HepG2 (cell line): Measurements from ENCODE around the gene TTYH2. TPM values are rescaled to one million over a fixed set of nuclear protein-coding genes. Genes with fewer than 3 reads are reported as not detected.

Experiments
- ATAC-seq: fragments of 200-7000 bp; cut with Tn5 transposase; 3 replicates; pipeline ENCODE4 v1.9.1; 2020; ENCODE audit warnings: mild to moderate bottlenecking, moderate library complexity
- BruUV-seq: library from RNA; stranded (reverse); fragments of 400-500 nt; replicated peaks from 2 replicates; lab custom pipeline; 2021; lab: Mats Ljungman, UMichigan
- CTCF ChIA-PET: fragments of 300-600 bp; formaldehyde crosslinking; extraction: SDS; loops from one replicate; lab custom pipeline; 2021; ENCODE audit warnings: low total read pairs, inconsistent platforms, low intra/inter-chr PET ratio; lab: Yijun Ruan, JAX
- POLR2A ChIA-PET: fragments of 350-600 bp; sonication (Branson Sonifier 250); formaldehyde crosslinking; loops from one replicate; lab custom pipeline; 2020; ENCODE audit warnings: antibody characterized with exemption, inconsistent platforms; lab: Yijun Ruan, JAX
- DNase-seq: peaks from one replicate; pipeline ENCODE4 v3.0.0-alpha.2; 2015; ENCODE audit warnings: low spot score
- FAIRE-seq: peaks from 3 replicates; lab custom pipeline; 2011; peaks lifted over from hg19 to GRCh38; lab: Jason Lieb, UNC
- H2AFZ ChIP-seq: one replicate; pipeline ENCODE4 v1.6.1; 2011; ENCODE audit warnings: low read length, inconsistent platforms
- H3K27ac ChIP-seq: fragments of 300-600 bp; 3 replicates; pipeline ENCODE4 v1.8.0; 2011; ENCODE audit warnings: mixed run types, mild to moderate bottlenecking, mixed read lengths, low read length, inconsistent platforms; ENCODE audit not compliant: insufficient read depth; ENCODE audit errors: extremely low read length
- H3K27me3 ChIP-seq, 2 experiments: fragments of 200-600 bp in 1 of 2; 2 replicates in 1 of 2; 3 replicates in 1 of 2; pipeline versions ENCODE4 v1.6.0 to v1.8.0; 2011; ENCODE audit warnings: low read length in 2 of 2, mild to moderate bottlenecking in 2 of 2, moderate library complexity in 2 of 2, inconsistent platforms in 1 of 2; ENCODE audit not compliant: insufficient read depth in 2 of 2, control insufficient read depth in 1 of 2
- H3K36me3 ChIP-seq, 2 experiments: fragments of 200-600 bp in 1 of 2; replicated peaks in 1 of 2; 2 replicates in 1 of 2; 3 replicates in 1 of 2; pipeline versions ENCODE4 v1.5.1 to v1.8.0; 2011; ENCODE audit warnings: low read length in 2 of 2, inconsistent platforms in 1 of 2; ENCODE audit not compliant: insufficient read depth in 2 of 2, control insufficient read depth in 1 of 2
- H3K4me1 ChIP-seq: 2 replicates; pipeline ENCODE4 v1.5.1; 2012; ENCODE audit warnings: low read length, inconsistent platforms; ENCODE audit not compliant: insufficient read depth
- H3K4me2 ChIP-seq: 2 replicates; pipeline ENCODE4 v1.6.0; 2011; ENCODE audit warnings: low read depth, low read length, inconsistent platforms
- H3K4me3 ChIP-seq, 3 experiments: fragments of 200-600 bp in 1 of 3; sonication (generic), shearing (Covaris generic) in 1 of 3; replicated peaks in 1 of 3; 2 replicates each; pipeline ENCODE4 v1.5.1; 2011 to 2016; ENCODE audit warnings: low read length in 3 of 3, inconsistent platforms in 2 of 3, low read depth in 2 of 3, mild to moderate bottlenecking in 2 of 3, control low read depth in 1 of 3, mixed read lengths in 1 of 3; ENCODE audit not compliant: insufficient read depth in 1 of 3
- H3K79me2 ChIP-seq: one replicate; pipeline ENCODE4 v1.6.1; 2011; ENCODE audit warnings: low read length, inconsistent platforms; ENCODE audit not compliant: insufficient read depth
- H3K9ac ChIP-seq: 2 replicates; pipeline ENCODE4 v1.6.0; 2011; ENCODE audit warnings: mild to moderate bottlenecking, low read depth, low read length, inconsistent platforms; ENCODE audit not compliant: insufficient read depth
- H3K9me3 ChIP-seq: 2 replicates; pipeline ENCODE4 v1.5.1; 2012; ENCODE audit warnings: mild to moderate bottlenecking, low read length
- H4K20me1 ChIP-seq: 2 replicates; pipeline ENCODE4 v1.6.0; 2011; ENCODE audit warnings: inconsistent platforms, mild to moderate bottlenecking, low read length, moderate library complexity; ENCODE audit not compliant: insufficient read depth
- IKZF5 ChIP-seq: IDR thresholded peaks from 2 replicates; pipeline ENCODE4 v1.6.1; 2018; ENCODE audit warnings: missing genetic modification reagents, mild to moderate bottlenecking, missing compliant biosample characterization
- MAF1 ChIP-seq: sonication (generic); formaldehyde crosslinking; IDR thresholded peaks from 2 replicates; pipeline ENCODE4 v1.5.0; 2020; ENCODE audit warnings: missing genetic modification reagents, borderline replicate concordance
- MTA1 ChIP-seq: sonication (generic); formaldehyde crosslinking; IDR thresholded peaks from 2 replicates; pipeline ENCODE4 v1.4.0; 2020; ENCODE audit warnings: missing genetic modification reagents, mild to moderate bottlenecking, borderline replicate concordance
- RELA ChIP-seq: sonication (generic); formaldehyde crosslinking; IDR thresholded peaks from 2 replicates; pipeline ENCODE4 v1.4.0; 2020; ENCODE audit warnings: missing genetic modification reagents
- THAP8 ChIP-seq: sonication (generic); formaldehyde crosslinking; IDR thresholded peaks from 2 replicates; pipeline ENCODE4 v1.5.1; 2020; ENCODE audit warnings: missing genetic modification reagents, mild to moderate bottlenecking, borderline replicate concordance
- ZNF512 ChIP-seq: sonication (generic); formaldehyde crosslinking; IDR thresholded peaks from 2 replicates; pipeline ENCODE4 v1.4.0; 2020; ENCODE audit warnings: mild to moderate bottlenecking, missing genetic modification reagents
- WGBS: methylation state at CpG from one replicate; pipeline ENCODE4 v1.1.6; 2017; ENCODE audit warnings: low lambda C conversion rate; 5-methylcytosine and 5-hydroxymethylcytosine counted together
- in situ Hi-C: cut with HindIII; loops from 2 replicates; pipeline ENCODE4 v1.10.0; 2017; ENCODE audit warnings: low pct_unique_long_range_greater_than_20kb; ENCODE audit not compliant: extremely low pct_ligation_motif_present
- intact Hi-C: fragments of 100-400 bp; cut with micrococcal nuclease; formaldehyde crosslinking; loops from one replicate; pipeline ENCODE4 v1.10.0; 2022; ENCODE audit not compliant: unreplicated experiment
- polyA plus RNA-seq, 8 experiments: library from polyadenylated mRNA; depleted of rRNA in 3 of 8; stranded (reverse) in 7 of 8; unstranded in 1 of 8; fragments of >200 nt; fragmentation: Illumina TruSeq in 4 of 8; extraction: Trizol in 4 of 8; gene quantifications; 2 replicates each; pipeline versions ENCODE4 v1.2.1 to v1.2.3, GENCODE V29; 2011 to 2016; ENCODE audit warnings: low read depth in 4 of 8, missing spikeins in 1 of 8, mixed read lengths in 1 of 8; ENCODE audit not compliant: insufficient read depth in 1 of 8
- total RNA-seq, 5 experiments: library from RNA; depleted of rRNA; stranded (reverse); fragments of >200 nt; fragmentation: Illumina TruSeq; extraction: Trizol; gene quantifications; 2 replicates each; pipeline ENCODE4 v1.2.3, GENCODE V29; 2016; ENCODE audit warnings: low read depth in 1 of 5

Gene TTYH2
- total and polyA plus RNA-seq, 2 of the 13 experiments (the other 11 are each of a cell fraction or from before 2014, with no cell fraction given): 0.77 to 0.96 TPM

GRCh38 chr17:74241847-74242246 is 28.5 kb downstream of the TTYH2 start:
- H3K27me3 ChIP-seq: peaks cover 0 to 1% of the 10 kb centered on the region in 2 experiments; a peak in 1 of 5 replicates
- FAIRE-seq (no peak), ATAC-seq (no peak), DNase-seq (no peak)
- H3K4me3 ChIP-seq: no peak overlapping the region
- TF ChIP-seq THAP8 (CRISPR knock-in tag): no peak
- TF ChIP-seq MAF1: no peak
- no peak for TF ChIP-seq RELA (CRISPR knock-in tag)
- no peak for TF ChIP-seq MTA1 (CRISPR knock-in tag)
- no peak for TF ChIP-seq IKZF5
- TF ChIP-seq ZNF512 (CRISPR knock-in tag): no peak
- H3K36me3 ChIP-seq: no peaks in the 10 kb centered on the region
- in situ Hi-C loops (no loop called here), intact Hi-C loops (no loop called here)
- H3K4me1 ChIP-seq: peaks cover 10% of the 10 kb centered on the region
- H2AFZ ChIP-seq: no peak overlapping the region
- BruUV-seq: no TSS peak
- no peaks in the 10 kb centered on the region for H4K20me1 ChIP-seq
- H3K27ac ChIP-seq: no peak overlapping the region
- H3K4me2 ChIP-seq: no peak overlapping the region
- POLR2A ChIA-PET: no interaction called here
- no peak overlapping the region for H3K9ac ChIP-seq
- H3K79me2 ChIP-seq: no peaks in the 10 kb centered on the region
- 50% methylated on average over 2 of the region's 2 CpGs for WGBS
- CTCF ChIA-PET: no interaction called here
- no peaks in the 10 kb centered on the region for H3K9me3 ChIP-seq
